HG03469 (cell line): ENCODE data around the gene TBCEL.
"Not testable (repeated sequence)": the region's sequence is repeated elsewhere in the genome, so short reads cannot be mapped to it uniquely, and the experiment has no call there.

Source experiments
- ATAC-seq: cut with Tn5 transposase; IDR thresholded peaks from one replicate; pipeline ENCODE4 v1.9.1; 2021; ENCODE audit warnings: mild to moderate bottlenecking, moderate library complexity, moderate number of reproducible peaks; ENCODE audit not compliant: unreplicated experiment

TBCEL gene, protein sequence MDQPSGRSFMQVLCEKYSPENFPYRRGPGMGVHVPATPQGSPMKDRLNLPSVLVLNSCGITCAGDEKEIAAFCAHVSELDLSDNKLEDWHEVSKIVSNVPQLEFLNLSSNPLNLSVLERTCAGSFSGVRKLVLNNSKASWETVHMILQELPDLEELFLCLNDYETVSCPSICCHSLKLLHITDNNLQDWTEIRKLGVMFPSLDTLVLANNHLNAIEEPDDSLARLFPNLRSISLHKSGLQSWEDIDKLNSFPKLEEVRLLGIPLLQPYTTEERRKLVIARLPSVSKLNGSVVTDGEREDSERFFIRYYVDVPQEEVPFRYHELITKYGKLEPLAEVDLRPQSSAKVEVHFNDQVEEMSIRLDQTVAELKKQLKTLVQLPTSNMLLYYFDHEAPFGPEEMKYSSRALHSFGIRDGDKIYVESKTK

GRCh38 chr11:121023848-121024751 is at the start of gene TBCEL:
TSS of gene TBCEL (plus strand) at chr11:121024102. CDS start at chr11:121045691, 21,589 bp downstream.
- peak; percentile 67 for ATAC-seq

DNA sequence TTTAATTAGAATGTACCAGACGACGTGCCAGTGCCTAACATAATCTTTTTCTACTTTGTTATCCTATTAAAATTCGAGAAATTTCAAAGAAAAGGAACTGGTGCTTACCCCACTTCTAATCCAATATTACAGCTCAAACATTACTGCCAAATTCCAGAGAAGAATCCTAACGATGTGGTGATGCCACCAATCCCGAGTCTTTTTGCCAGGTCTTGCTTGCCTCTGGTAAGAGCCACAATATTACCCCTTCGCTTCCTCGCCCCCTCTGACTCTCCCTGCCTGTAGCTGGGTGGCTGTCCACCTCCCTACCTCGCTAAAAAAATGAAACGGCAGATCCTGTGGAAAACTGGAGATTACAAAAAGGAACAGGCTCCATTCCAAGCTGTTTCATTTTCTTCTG is 49.4 kb upstream of the TBCEL start:
- ATAC-seq = no peak

DNA sequence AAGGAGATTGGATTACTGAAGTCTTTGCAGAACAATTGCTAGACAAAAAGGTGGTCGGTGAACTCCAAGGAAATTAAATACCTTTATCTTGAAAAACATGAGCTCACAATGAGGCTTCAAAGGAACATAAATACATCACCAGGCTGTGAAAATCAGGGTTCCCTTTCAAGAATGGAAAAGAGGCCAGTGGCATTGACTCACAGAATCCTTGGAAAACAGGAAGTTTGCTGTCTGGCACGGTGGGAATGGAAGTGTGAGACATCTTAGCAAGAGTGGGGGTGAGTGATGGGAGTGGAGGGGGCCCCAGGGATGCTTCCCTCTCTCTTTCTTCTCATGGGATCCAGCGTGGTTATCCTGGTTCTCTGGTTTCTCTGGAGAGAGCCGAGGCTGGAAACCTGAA is 48.9 kb upstream of the TBCEL start:
- ATAC-seq = no peak

DNA sequence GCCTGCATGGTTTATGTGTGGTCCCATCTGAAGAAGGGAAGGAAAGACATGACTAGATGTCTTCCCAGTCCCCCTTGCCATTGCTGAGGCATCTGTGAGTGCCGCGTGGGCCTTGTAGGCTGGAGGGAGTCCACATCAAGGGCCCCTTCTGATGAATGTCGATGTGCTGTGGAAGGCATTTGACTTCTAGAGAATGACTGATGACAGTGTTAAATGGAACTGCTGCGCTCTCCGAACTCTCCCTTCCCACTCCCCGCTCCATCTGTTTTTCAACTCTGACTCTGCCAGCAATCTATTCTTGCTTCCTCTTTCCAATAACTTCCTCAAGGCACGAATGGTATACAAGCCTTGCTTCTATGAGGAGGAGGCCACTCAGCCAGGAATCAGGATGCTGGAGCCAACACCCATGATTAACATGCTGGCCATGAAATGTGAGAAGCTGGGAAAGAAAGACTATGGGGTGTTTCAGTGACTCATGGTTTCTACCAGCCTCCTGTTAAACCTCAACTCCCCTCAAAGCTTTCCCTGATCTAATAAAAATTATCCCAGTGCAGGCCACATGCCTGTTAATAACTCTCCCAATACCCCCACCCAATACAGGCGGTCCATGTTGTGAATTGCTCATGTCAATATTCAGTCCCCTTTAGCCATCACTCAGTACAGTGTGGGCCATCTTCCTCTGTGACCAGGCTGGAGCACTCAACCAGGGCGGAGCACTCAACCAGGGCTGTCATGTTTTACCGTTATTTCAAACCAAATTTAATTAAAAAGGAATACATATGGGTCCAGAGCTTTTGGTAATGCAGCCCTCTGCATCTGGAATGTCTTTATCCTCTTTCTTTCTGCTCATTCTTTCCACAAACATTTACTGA is 46.4 kb upstream of the TBCEL start:
- no peak for ATAC-seq

DNA sequence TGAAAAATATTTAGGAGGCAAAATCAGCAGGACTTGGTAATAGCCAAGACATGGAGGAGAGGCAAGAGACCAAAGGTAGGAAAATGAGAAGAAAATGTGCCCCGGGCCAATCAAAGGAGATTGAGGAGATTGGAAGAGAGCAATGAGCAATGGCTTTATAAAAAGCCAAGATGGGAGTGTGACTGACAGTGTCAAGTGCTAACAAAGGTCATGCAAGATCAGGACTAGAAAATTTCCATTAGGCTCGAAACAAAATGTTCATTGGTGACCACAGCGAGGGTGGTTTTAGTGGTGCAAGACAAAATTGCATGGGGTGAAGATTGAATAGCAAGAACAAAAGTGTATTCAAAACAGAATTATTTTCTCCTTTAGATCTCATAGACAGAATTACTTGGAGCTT is 45.2 kb upstream of the TBCEL start:
- no peak for ATAC-seq

DNA sequence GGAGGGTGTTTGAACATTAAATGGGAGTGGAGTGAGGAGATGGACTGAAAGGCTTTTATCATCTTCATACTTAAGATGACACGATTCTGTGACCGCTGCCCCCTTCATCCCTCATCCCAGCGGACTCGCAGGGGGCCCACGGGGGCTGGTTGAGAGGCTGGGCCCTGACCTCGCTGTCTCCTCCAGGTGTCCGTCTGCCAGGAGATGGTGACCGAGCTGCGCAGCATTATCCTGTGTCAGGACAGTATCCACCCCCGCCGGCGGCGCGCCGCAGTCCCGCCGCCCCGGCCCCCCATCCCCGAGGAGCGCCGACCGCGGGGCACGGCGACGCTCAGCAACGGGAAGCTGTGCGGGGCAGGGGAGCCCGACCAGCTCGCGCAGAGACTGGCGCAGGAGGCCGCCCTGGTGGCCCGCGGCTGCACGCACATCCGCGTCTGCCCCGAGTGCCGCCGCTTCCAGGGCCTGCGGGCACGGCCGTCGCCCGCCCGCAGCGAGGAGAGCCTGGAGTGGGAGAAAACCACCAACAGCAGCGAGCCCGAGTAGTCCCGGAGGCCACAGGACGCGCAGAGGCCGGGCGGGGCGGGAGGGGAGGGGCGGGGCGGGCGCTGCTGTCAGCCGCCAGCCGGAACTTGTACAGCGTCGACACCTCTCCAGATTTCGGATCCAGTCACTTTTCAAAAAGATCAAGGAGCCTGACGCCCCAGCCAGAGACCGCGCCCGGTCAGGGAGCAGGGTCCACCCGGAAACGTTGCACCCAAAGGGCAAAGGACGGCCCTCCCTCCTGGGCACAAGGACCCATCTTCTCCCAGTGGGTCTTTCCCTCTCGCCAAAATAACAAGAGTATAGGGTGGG is 38.0 kb upstream of the TBCEL start:
- no peak for ATAC-seq

DNA sequence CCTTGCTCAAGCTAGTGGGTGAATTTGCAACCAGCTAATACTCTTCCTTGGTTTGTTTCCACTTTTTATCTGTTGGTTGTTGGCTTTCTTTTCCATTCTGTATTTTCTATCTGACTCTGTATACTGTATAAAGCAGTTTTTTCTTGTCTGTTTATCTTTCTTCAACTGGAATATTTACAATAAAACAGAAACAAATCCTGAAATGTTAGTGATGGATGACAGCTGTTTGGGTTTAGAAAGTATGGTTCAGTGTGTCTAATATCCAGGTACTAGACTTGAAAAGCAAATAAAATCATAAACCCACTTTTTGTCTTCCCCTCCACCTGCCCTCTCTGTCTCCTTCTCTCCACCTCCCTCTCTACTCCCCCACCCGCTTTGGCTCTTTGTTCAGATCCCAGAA is 35.3 kb upstream of the TBCEL start:
- ATAC-seq = no peak

GRCh38 chr11:120991830-120992686 is 31.8 kb upstream of the TBCEL start:
- no peak for ATAC-seq

DNA sequence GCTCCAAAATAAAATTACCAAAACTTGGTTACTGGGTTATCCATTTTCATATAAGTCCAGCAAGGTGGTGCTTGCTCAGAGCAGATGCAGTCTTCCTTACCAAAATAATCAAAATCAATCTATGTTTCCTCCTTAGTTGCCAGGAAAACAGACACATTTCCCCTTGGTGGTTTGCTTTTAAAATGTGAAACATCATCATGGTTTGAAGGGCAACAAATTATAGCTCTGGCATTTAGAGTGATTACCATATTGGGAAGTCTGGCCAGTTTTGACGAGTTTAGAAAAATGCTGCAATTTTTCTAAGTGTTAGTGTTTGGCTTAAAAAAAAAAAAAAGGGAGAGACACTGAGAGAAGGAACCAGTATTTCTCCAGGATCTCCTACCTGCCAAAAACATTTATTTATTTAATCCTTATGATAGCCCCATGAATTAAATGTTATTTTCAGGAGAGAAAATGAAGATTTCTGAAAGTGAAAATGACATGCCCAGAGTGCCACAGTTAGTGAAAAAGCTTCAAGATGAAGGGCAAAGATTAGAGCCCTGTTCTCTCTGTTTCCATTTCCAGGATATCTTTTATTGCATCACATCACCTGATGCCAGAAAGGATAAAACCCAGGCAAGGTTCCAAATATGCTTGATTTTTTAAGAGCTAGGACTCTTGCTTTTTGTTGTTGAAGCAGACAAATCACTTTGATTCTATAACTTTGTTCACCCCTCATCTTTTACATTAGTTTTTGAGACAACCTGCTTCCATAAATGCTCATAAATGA is 29.6 kb upstream of the TBCEL start:
- ATAC-seq = no peak

DNA sequence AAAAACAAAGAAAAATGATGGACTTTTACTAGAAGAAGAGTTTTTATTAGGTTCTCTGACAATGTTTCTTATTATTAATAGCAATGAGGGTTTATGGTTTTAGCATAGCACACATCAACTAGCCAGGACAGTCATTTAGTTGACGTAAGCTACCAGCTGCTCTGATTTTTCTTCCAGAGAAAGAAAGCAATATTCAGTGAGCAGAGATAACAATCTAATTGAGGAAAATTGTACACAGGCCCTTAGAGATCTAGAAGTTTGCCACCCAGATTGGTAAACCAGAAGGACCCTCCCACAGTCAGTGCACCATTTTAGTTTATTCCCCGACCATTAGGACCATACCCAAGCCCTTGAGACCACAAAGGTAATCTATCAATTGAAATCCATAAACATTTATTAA is 28.7 kb upstream of the TBCEL start:
- ATAC-seq = no peak

DNA sequence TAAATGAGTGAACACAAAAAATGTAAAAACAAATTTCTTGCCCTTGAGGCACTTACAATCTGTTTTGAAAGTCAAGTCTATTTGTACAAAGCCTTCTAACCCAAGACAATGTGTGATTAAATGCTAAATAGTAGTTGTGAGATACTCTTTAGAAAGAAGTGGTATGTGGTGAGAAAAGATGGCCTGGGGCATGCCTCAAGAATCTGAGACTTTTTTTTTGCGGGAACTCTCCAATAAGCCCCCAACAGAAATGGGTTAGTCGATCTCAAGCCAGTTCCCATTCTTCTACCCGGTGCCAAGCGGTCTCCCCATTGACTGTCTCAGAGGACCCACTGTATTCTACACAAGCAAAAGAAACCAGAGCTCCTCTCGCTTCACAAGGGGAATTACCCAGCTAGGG is 26.9 kb upstream of the TBCEL start:
- no peak for ATAC-seq

GRCh38 chr11:120998581-120998980 is 25.3 kb upstream of the TBCEL start:
- no peak for ATAC-seq

DNA sequence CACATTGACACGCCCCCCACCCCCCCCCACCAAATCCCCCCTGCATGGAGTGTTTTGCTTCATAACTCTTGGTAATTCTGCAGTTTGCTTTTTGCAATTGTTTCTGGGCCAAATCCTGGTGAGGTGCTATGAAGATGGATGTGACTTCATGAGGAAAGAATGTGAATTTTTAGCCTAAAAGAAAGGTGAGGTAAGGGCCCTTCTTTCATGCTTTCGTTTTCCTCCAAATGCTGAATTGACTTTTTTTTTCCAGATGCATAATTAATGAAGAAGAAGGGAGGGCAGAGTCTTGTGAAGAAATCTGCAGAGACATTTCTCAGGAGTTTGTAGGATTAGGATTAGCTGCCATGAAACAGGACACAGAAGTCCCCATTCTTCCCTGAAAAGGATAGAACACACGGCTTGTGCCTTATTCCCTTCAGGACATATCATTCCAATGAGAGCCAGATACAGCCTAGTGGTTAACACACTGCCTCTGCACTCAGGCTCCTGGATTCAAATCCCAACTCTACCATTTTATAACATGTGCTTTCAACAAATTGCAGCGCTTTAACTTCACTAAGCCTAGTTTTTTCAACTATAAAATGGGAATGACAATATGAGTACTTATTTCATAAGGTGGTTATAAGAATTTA is 19.6 kb upstream of the TBCEL start:
- ATAC-seq = no peak

DNA sequence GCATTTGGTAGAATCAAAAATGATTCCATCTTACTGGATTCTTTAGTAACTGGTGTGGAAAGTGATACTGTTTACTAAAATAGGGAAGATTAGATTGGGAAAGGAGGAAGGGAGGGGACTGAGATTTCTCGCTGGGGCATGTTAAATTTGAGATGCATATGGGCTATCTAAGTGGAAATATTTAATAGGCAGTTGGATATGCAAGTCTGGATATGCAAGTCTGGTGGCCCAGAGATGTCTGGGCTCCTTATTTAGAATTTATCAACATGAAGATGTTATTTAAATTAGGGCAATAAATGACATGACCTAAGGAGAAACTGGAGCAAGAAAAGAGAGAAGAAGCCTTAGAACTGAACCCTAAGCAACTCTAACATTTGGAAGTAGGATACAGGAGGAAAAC is 17.0 kb upstream of the TBCEL start:
- ATAC-seq = no peak

DNA sequence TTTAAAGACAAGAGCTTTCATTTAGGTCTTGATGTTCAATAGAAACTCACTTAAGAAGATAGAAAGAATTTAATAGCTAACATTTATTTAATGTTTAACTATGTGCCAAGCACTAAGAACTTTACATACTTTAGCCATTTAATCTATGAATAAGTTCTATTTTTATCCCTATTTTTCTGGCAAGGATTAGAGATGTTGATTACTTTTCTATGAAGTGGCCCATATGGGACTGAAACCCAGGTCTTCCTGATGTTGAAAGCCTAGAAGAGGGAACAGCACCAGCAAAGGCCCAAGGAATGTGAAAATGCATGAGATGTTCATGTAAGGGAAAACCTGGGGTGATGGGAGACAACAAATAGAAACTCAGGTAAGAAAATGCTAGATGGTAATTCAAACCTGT is 15.4 kb upstream of the TBCEL start:
- no peak for ATAC-seq

DNA sequence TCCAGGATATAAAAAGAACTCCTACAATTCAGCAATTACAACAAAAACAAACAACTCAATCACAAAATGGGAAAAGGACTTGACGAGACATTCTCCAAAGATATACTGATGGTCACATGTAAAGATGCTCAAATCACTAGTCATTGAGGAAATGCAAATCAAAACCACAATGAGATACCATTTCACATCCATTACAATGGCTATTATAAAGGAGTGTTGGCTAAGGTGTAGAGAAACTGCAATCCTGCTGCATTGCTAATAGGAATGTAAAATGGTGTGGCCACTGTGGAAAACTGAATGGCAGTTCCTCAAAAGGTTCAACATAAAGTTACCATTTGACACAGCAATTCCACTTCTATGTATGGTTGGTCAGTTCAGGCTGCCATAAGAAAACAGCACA is 11.8 kb upstream of the TBCEL start:
- ATAC-seq = no peak

DNA sequence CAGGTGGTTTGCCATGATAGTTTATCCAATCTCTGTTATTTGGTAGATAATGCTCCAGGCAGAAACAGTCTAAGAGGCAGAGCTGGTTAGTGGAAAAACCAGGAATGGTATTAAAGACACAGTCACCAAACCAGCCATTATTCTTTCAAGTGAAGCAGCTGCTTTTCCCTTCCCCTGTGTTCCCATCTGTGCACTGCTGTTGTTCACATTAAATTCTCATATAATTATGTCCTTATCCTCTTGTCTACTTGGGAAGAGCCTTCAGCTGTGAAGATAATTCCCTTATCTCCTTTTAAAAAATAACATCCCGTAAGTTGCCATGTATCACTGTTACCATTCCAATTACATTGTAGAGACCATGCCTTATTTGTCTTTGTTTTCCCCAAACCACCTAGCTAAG is 5.2 kb upstream of the TBCEL start:
- no peak for ATAC-seq

DNA sequence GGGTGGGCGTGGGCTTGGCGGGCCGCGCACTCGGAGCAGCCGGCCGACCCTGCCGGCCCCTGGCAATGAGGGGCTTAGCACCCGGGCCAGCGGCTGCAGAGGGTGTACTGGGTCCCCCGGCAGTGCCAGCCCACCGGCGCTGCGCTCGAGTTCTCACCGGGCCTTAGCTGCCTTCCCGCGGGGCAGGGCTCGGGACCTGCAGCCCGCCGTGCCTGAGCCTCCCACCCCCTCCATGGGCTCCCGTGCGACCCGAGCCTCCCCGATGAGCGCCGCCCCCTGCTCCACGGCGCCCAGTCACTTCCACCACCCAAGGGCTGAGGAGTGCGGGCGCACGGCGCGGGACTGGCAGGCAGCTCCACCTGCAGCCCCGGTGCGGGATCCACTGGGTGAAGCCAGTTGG is 2.2 kb upstream of the TBCEL start:
- not testable (repeated sequence) for ATAC-seq
